K562 (cell line): ENCODE data around the gene ZMIZ1. TPM values are rescaled to one million over a fixed set of nuclear protein-coding genes. Genes with fewer than 3 reads are reported as not detected.
A peak's percentile ranks its signal among the peaks of the same experiment; 100 is the strongest.

ENCODE experiments used
- ATAC-seq: fragments of 200-7000 bp; cut with Tn5 transposase; 3 replicates; pipeline ENCODE4 v1.9.1; 2020; ENCODE audit warnings: moderate library complexity
- BruUV-seq: library from RNA; stranded (reverse); fragments of 400-500 nt; replicated peaks from 2 replicates; lab custom pipeline; 2021; lab: Mats Ljungman, UMichigan
- CTCF ChIA-PET: fragments of 300-600 bp; formaldehyde crosslinking; extraction: SDS; loops from one replicate; lab custom pipeline; 2021; ENCODE audit warnings: low intra/inter-chr PET ratio; lab: Yijun Ruan, JAX
- POLR2A ChIA-PET: fragments of 300-600, 350-650 bp; sonication (Branson Sonifier 250); formaldehyde crosslinking; extraction: SDS; loops from one replicate; lab custom pipeline; 2021; ENCODE audit warnings: antibody characterized with exemption, inconsistent platforms; lab: Yijun Ruan, JAX
- DNase-seq, 4 experiments: peaks; one replicate each; pipeline versions ENCODE4 v3.0.0 to v3.0.0-alpha.2; 2011 to 2018; ENCODE audit warnings: low spot score in 3 of 4, mixed read lengths in 3 of 4; ENCODE audit errors: extremely low read depth in 1 of 4
- FAIRE-seq: peaks from 2 replicates; lab custom pipeline; 2011; peaks lifted over from hg19 to GRCh38; lab: Jason Lieb, UNC
- H2AFZ ChIP-seq: 2 replicates; pipeline ENCODE4 v1.6.0; 2011; ENCODE audit warnings: low read depth, low read length, control low read depth, inconsistent platforms
- H3K27ac ChIP-seq: fragments of 200-600 bp; 3 replicates; pipeline ENCODE4 v1.8.0; 2011; ENCODE audit warnings: low read depth, mild to moderate bottlenecking, control low read depth, inconsistent platforms, low read length, moderate library complexity, mixed read lengths; ENCODE audit errors: extremely low read depth
- H3K27me3 ChIP-seq, 2 experiments: fragments of 300-600 bp in 1 of 2; 2 replicates in 1 of 2; 3 replicates in 1 of 2; pipeline versions ENCODE4 v1.6.0 to v1.8.0; 2011; ENCODE audit warnings: inconsistent platforms in 2 of 2, low read length in 2 of 2, mild to moderate bottlenecking in 1 of 2, mixed read lengths in 1 of 2, moderate library complexity in 1 of 2; ENCODE audit not compliant: control insufficient read depth in 2 of 2, insufficient read depth in 2 of 2
- H3K36me3 ChIP-seq: fragments of 300-600 bp; 3 replicates; pipeline ENCODE4 v1.8.0; 2011; ENCODE audit warnings: mild to moderate bottlenecking, low read length, inconsistent platforms; ENCODE audit not compliant: control insufficient read depth, insufficient read depth
- H3K4me1 ChIP-seq, 2 experiments: fragments of 200-600 bp in 1 of 2; replicated peaks in 1 of 2; 2 replicates in 1 of 2; 3 replicates in 1 of 2; pipeline versions ENCODE4 v1.5.1 to v1.8.0; 2011; ENCODE audit warnings: inconsistent platforms in 2 of 2, low read length in 2 of 2, mild to moderate bottlenecking in 1 of 2, mixed read lengths in 1 of 2, moderate library complexity in 1 of 2; ENCODE audit not compliant: control insufficient read depth in 2 of 2, insufficient read depth in 2 of 2
- H3K4me2 ChIP-seq: 2 replicates; pipeline ENCODE4 v1.6.1; 2011; ENCODE audit warnings: low read length, control low read depth, inconsistent platforms, mixed read lengths; ENCODE audit not compliant: insufficient read depth
- H3K4me3 ChIP-seq: fragments of 200-600 bp; sonication (generic), shearing (Covaris generic); 2 replicates; pipeline ENCODE4 v1.5.1; 2016; ENCODE audit warnings: control low read depth, inconsistent platforms
- H3K79me2 ChIP-seq: fragments of 200-600 bp; 3 replicates; pipeline ENCODE4 v1.8.0; 2011; ENCODE audit warnings: low read length, inconsistent platforms; ENCODE audit not compliant: control insufficient read depth, insufficient read depth
- H3K9ac ChIP-seq, 2 experiments: 2 replicates each; pipeline versions ENCODE4 v1.6.0 to v1.6.1; 2011; ENCODE audit warnings: low read depth in 2 of 2, low read length in 2 of 2, control low read depth in 1 of 2, inconsistent platforms in 1 of 2, mild to moderate bottlenecking in 1 of 2, mixed read lengths in 1 of 2; ENCODE audit not compliant: insufficient read depth in 1 of 2
- H3K9me1 ChIP-seq: one replicate; pipeline ENCODE4 v1.6.0; 2011; ENCODE audit warnings: inconsistent platforms, mild to moderate bottlenecking, low read length, moderate library complexity; ENCODE audit not compliant: control insufficient read depth, insufficient read depth
- H3K9me3 ChIP-seq: replicated peaks from 2 replicates; pipeline ENCODE4 v1.5.1; 2011; ENCODE audit warnings: low read depth, low read length, inconsistent platforms; ENCODE audit not compliant: control insufficient read depth, insufficient read depth
- H4K20me1 ChIP-seq: replicated peaks from 2 replicates; pipeline ENCODE4 v1.6.1; 2011; ENCODE audit warnings: low read length, inconsistent platforms, mixed read lengths; ENCODE audit not compliant: control insufficient read depth, insufficient read depth
- ELF1 ChIP-seq: fragments of 200-800 bp; sonication (Bioruptor generic); IDR thresholded peaks from 2 replicates; pipeline ENCODE4 v1.6.1; 2016; ENCODE audit warnings: missing genetic modification characterization, missing compliant biosample characterization
- KDM5B ChIP-seq: fragments of 200-600 bp; sonication (generic); IDR thresholded peaks from 2 replicates; pipeline ENCODE4 v1.6.1; 2012; ENCODE audit warnings: low read depth, mild to moderate bottlenecking, moderate library complexity, low read length, control low read depth, inconsistent platforms; ENCODE audit not compliant: insufficient replicate concordance
- KLF16 ChIP-seq: IDR thresholded peaks from 2 replicates; pipeline ENCODE4 v1.6.1; 2016; ENCODE audit warnings: antibody characterized with exemption
- SAFB2 ChIP-seq: fragments of 200-400 bp; formaldehyde crosslinking; IDR thresholded peaks from 2 replicates; pipeline ENCODE4 v1.6.1; 2018; ENCODE audit warnings: borderline replicate concordance, low read length, low read depth, moderate library complexity; ENCODE audit not compliant: severe bottlenecking
- SMAD3 ChIP-seq: fragments of 450-650 bp; formaldehyde crosslinking; conservative IDR thresholded peaks from 2 replicates; pipeline ENCODE4 v1.4.0; 2020; ENCODE audit warnings: mild to moderate bottlenecking
- SP1 ChIP-seq: sonication (generic); formaldehyde crosslinking; IDR thresholded peaks from 2 replicates; pipeline ENCODE4 v1.8.1; 2022; ENCODE audit warnings: mild to moderate bottlenecking, missing genetic modification reagents
- TBP ChIP-seq: optimal IDR thresholded peaks from 2 replicates; pipeline ENCODE3; 2011; ENCODE audit warnings: low read depth, low read length, improper control_type of control experiment
- THAP7 ChIP-seq: fragments of 250-450 bp; sonication (Bioruptor Pico); IDR thresholded peaks from 2 replicates; pipeline ENCODE4 v1.5.0; 2021
- ZBTB9 ChIP-seq: fragments of 450-650 bp; formaldehyde crosslinking; IDR thresholded peaks from 2 replicates; pipeline ENCODE4 v1.4.0; 2020; ENCODE audit warnings: mild to moderate bottlenecking, moderate library complexity
- WGBS: fragments of 100-300 bp; shearing (Covaris generic); methylation state at CpG from one replicate; pipeline ENCODE4 v1.1.6; 2016; ENCODE audit warnings: low coverage, mixed read lengths; ENCODE audit not compliant: insufficient coverage; ENCODE audit errors: missing lambda C conversion rate; 5-methylcytosine and 5-hydroxymethylcytosine counted together
- in situ Hi-C: fragments of 300-500 bp; cut with MboI; formaldehyde crosslinking; loops from 4 replicates; pipeline ENCODE4 v1.15.0; 2018; ENCODE audit warnings: inconsistent platforms, mixed read lengths
- intact Hi-C: fragments of 100-400 bp; cut with micrococcal nuclease; formaldehyde crosslinking; loops from 2 replicates; pipeline ENCODE4 v1.14.2; 2022
- polyA plus RNA-seq, 8 experiments: library from polyadenylated mRNA; depleted of rRNA in 4 of 8; stranded (reverse) in 5 of 8; unstranded in 3 of 8; fragments of >200 nt; fragmentation: Nextera tagmentation in 2 of 8; fragmentation: Illumina TruSeq in 1 of 8; extraction: Ambion mirVana in 2 of 8; extraction: Trizol in 1 of 8; gene quantifications; 2 replicates each; pipeline versions ENCODE4 v1.2.1 to v1.2.3, GENCODE V29; 2011 to 2014; ENCODE audit warnings: inconsistent platforms in 1 of 8, missing spikeins in 1 of 8
- total RNA-seq, 7 experiments: library from RNA; depleted of rRNA in 6 of 7; stranded (reverse); fragments of >200 nt in 6 of 7; fragmentation: Illumina TruSeq in 2 of 7; extraction: Trizol in 2 of 7; gene quantifications; 2 replicates each; pipeline versions ENCODE4 v1.2.1 to v1.2.3, GENCODE V29; 2011 to 2021; ENCODE audit warnings: low replicate concordance in 1 of 7

Gene ZMIZ1
- total and polyA plus RNA-seq, 9 of the 15 experiments (the other 6 are each of a cell fraction or from before 2014, with no cell fraction given): 1.0 to 37.3 (median 4.3) TPM

GRCh38 chr10:79289801-79290200, 221.0 kb downstream of the ZMIZ1 start:
- no peak overlapping the region for H2AFZ ChIP-seq
- no peaks in the 10 kb centered on the region for H3K9me3 ChIP-seq
- CTCF ChIA-PET: no interaction called here
- H3K4me1 ChIP-seq: peaks cover 0 to 32% of the 10 kb centered on the region in 2 experiments; a peak in 3 of 5 replicates
- in situ Hi-C loops (loop anchor here (5.0 kb wide), 1 partner anchor 48 kb away; no protein-coding TSS in a partner anchor), intact Hi-C loops (loop anchor here (5.0 kb wide), 1 partner anchor 198 kb away; no protein-coding TSS in a partner anchor)
- H3K79me2 ChIP-seq: no peaks in the 10 kb centered on the region
- no TSS peak for BruUV-seq
- no peak overlapping the region for H3K4me3 ChIP-seq
- no peak for DNase-seq
- POLR2A ChIA-PET: interaction anchor here (1.2 kb wide), 1 partner anchor 8 kb away, joined by 4 read pairs; no protein-coding TSS in a partner anchor
- ATAC-seq: no peak
- no peak overlapping the region for H3K4me2 ChIP-seq
- H4K20me1 ChIP-seq: peaks cover 23% of the 10 kb centered on the region; the same call in 1 of the 2 replicates
- 52% methylated on average over 6 of the region's 6 CpGs for WGBS
- TF ChIP-seq SMAD3 (CRISPR knock-in tag): no peak
- no peak for TF ChIP-seq THAP7
- no peak for TF ChIP-seq ELF1
- no peak for TF ChIP-seq KDM5B
- TF ChIP-seq ZBTB9 (CRISPR knock-in tag): no peak
- no peak for TF ChIP-seq KLF16
- TF ChIP-seq SP1 (CRISPR knock-in tag): no peak
- TF ChIP-seq TBP: no peak
- TF ChIP-seq SAFB2: no peak
- peaks cover 19% of the 10 kb centered on the region; the same call in 1 of the 3 replicates for H3K36me3 ChIP-seq
- H3K27me3 ChIP-seq: no peaks in the 10 kb centered on the region
- no peaks in the 10 kb centered on the region for H3K9me1 ChIP-seq
- H3K27ac ChIP-seq: no peak overlapping the region
- FAIRE-seq: no peak
- peak overlapping the region in 1 of 2 experiments; percentile 31; a peak in 1 of 4 replicates for H3K9ac ChIP-seq
